ENCODE results near the gene IER3IP1.

Gene IER3IP1

DNA sequence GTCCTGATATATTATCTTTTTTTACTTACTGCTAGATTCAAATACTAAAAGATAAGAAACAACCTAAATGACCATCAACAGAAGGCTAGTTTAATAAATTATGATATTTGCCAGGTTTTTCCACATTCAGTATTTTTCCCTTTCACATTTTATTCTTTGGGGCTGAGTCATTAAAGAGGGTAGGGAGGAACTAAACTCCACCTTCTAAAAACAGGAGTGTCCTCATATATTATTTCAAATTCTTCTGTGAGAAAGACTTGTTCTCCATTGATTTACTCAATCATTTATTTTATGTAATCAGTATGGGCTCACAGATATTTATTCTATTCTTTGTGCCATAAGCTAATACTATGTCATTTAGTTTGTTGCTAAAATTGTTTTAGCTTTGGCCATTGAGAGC lies 34.9 kb downstream of the IER3IP1 start:
- ChIA-PET POLR2A (interaction anchor here (1.3 kb wide), 1 partner anchor 9 kb away, joined by 4 read pairs; the partner anchor contains the start of gene HDHD2), CTCF (no interaction called here)
- no peak for DNase-seq (ENCODE audit: extremely low spot score)
- TF ChIP-seq TARDBP (IDR thresholded peaks at IDR 0.05) = no peak
- no peak for TF ChIP-seq LEF1 (IDR thresholded peaks at IDR 0.05; ENCODE audit: borderline replicate concordance)
- TF ChIP-seq, protein P1, sequence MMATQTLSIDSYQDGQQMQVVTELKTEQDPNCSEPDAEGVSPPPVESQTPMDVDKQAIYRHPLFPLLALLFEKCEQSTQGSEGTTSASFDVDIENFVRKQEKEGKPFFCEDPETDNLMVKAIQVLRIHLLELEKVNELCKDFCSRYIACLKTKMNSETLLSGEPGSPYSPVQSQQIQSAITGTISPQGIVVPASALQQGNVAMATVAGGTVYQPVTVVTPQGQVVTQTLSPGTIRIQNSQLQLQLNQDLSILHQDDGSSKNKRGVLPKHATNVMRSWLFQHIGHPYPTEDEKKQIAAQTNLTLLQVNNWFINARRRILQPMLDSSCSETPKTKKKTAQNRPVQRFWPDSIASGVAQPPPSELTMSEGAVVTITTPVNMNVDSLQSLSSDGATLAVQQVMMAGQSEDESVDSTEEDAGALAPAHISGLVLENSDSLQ (IDR thresholded peaks at IDR 0.05) = no peak
- no peak for TF ChIP-seq FOXK2 (IDR thresholded peaks at IDR 0.05)
- no peak for TF ChIP-seq CTBP1 (IDR thresholded peaks at IDR 0.05; ENCODE audit: borderline replicate concordance)
- no peak for TF ChIP-seq SUZ12 (IDR thresholded peaks at IDR 0.05)
- TF ChIP-seq ARNT (IDR thresholded peaks at IDR 0.05) = no peak
- TF ChIP-seq HDGF (IDR thresholded peaks at IDR 0.05; ENCODE audit: borderline replicate concordance) = no peak
- TF ChIP-seq L3MBTL2 (conservative IDR thresholded peaks at IDR 0.05) = no peak
- no peak for TF ChIP-seq ZNF384 (IDR thresholded peaks at IDR 0.05)
- no peak for TF ChIP-seq SP1 (IDR thresholded peaks at IDR 0.05)
- no peak for TF ChIP-seq FOXM1 (IDR thresholded peaks at IDR 0.05; ENCODE audit: borderline replicate concordance)

DNA sequence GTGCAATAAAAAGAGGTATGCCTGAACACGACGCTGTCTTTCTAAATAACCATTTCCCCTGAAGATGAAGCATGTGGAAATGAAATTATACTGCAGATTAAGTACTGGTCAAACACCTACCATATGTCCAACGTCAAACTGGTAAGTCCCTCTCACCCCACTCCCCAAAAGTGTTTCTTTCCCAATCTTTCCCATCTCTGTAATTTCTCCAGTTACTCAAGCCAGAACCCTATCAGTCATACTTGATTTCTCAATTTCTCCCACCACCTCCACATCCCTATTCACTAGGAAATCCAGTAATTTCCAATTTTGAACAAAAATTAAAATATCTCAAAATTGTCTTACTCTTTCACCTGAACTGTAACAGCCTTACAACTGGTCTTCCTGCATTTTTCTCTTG lies 55.0 kb downstream of the IER3IP1 start:
- TF ChIP-seq L3MBTL2 (conservative IDR thresholded peaks at IDR 0.05) = no peak
- no peak for TF ChIP-seq HDGF (IDR thresholded peaks at IDR 0.05; ENCODE audit: borderline replicate concordance)
- no peak for TF ChIP-seq NFRKB (IDR thresholded peaks at IDR 0.05)
- TF ChIP-seq SUZ12 (IDR thresholded peaks at IDR 0.05) = no peak
- TF ChIP-seq BHLHE40 (IDR thresholded peaks at IDR 0.05; ENCODE audit: borderline replicate concordance) = no peak
- no peak for TF ChIP-seq ARNT (IDR thresholded peaks at IDR 0.05)
- TF ChIP-seq ELF4 (IDR thresholded peaks at IDR 0.05) = no peak
- no peak for TF ChIP-seq FOXK2 (IDR thresholded peaks at IDR 0.05)
- no peak for TF ChIP-seq ZNF384 (IDR thresholded peaks at IDR 0.05)
- no peak for TF ChIP-seq SP1 (IDR thresholded peaks at IDR 0.05)
- ChIA-PET POLR2A (no interaction called here), CTCF (no interaction called here)
- DNase-seq (ENCODE audit: extremely low spot score) = no peak

DNA sequence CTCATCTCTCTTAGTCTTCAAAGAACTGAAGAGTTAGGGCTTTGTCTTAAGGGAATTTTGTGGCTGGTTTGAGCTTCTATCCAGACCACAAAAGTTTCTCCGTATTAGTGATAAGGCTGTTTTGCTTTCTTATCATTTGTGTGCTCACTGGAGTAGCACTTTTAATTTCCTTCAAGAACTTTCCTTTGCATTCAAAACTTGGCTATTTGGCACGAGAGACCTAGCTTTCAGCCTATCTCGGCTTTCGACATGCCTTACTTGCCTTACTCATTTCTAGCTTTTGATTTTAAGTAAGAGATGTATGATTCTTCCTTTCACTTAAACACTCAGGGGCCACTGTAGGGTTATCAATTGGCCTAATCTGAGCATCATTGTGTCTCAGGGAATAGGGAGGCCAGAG lies 55.7 kb downstream of the IER3IP1 start:
- ChIA-PET CTCF (no interaction called here), POLR2A (interaction anchor here (1.3 kb wide), 1 partner anchor 29 kb away, joined by 3 read pairs; no protein-coding TSS in a partner anchor)
- no peak for TF ChIP-seq FOXA1 (IDR thresholded peaks at IDR 0.05)
- no peak for DNase-seq (ENCODE audit: extremely low spot score)

DNA sequence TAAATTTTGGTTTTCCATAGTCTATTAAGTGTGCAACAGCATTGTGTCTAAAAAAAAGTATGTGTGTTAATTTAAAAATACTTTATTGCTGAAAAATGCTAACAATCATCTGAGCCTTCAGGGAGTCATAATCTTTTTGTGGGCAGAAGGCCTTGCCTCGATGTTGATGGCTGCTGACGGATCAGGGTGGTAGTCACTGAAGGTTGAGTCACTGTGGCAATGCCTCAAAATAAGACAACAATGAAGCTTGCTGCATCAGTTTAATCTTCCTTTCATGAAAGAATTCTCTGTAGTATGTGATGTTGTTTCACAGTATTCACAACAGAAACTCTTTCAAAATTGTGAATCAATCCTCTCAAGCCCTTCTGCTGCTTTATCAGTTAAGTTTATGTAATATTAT lies 57.2 kb downstream of the IER3IP1 start:
- DNase-seq (ENCODE audit: extremely low spot score) = no peak
- ChIA-PET POLR2A (interaction anchor here (1.3 kb wide), 1 partner anchor 31 kb away, joined by 3 read pairs; no protein-coding TSS in a partner anchor), CTCF (no interaction called here)
- TF ChIP-seq HDGF (IDR thresholded peaks at IDR 0.05; ENCODE audit: borderline replicate concordance) (no peak), SP1 (IDR thresholded peaks at IDR 0.05) (no peak), L3MBTL2 (conservative IDR thresholded peaks at IDR 0.05) (no peak), SUZ12 (IDR thresholded peaks at IDR 0.05) (no peak), NFRKB (IDR thresholded peaks at IDR 0.05) (no peak), ZNF384 (IDR thresholded peaks at IDR 0.05) (no peak), LEF1 (IDR thresholded peaks at IDR 0.05; ENCODE audit: borderline replicate concordance) (no peak), FOXA1 (IDR thresholded peaks at IDR 0.05) (no peak), FOXK2 (IDR thresholded peaks at IDR 0.05) (no peak), ELF4 (IDR thresholded peaks at IDR 0.05) (no peak)
- TF ChIP-seq, protein P1 (IDR thresholded peaks at IDR 0.05) = no peak

DNA sequence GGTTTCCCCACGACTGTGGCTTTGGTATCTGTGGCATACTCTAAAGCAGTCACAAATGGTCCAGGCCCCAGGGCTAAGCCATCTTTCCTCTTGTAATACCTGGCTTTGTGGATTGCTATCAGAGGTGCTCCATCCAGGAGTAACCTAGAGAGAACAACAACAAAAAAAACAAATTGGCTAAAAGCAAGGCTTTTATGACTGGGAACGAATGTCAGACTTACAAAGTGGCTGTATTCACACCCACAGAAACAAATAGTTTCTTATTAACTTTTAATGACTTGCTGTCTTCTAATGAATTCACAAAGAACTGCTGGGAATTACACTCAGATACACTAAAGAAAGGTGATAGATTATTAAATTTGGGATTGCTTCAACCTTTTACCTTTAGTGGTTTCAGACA lies 61.0 kb downstream of the IER3IP1 start:
- CTCF ChIA-PET = no interaction called here
- POLR2A ChIA-PET = no interaction called here
- TF ChIP-seq CTBP1 (IDR thresholded peaks at IDR 0.05; ENCODE audit: borderline replicate concordance) (no peak), ELF4 (IDR thresholded peaks at IDR 0.05) (no peak), FOXK2 (IDR thresholded peaks at IDR 0.05) (no peak), BHLHE40 (IDR thresholded peaks at IDR 0.05; ENCODE audit: borderline replicate concordance) (no peak), ARNT (IDR thresholded peaks at IDR 0.05) (no peak), SUZ12 (IDR thresholded peaks at IDR 0.05) (no peak), NFRKB (IDR thresholded peaks at IDR 0.05) (no peak), FOXA1 (IDR thresholded peaks at IDR 0.05) (no peak), L3MBTL2 (conservative IDR thresholded peaks at IDR 0.05) (no peak), FOXM1 (IDR thresholded peaks at IDR 0.05; ENCODE audit: borderline replicate concordance) (no peak)
- TF ChIP-seq, protein P1 (IDR thresholded peaks at IDR 0.05) = no peak
- no peak for DNase-seq (ENCODE audit: extremely low spot score)

DNA sequence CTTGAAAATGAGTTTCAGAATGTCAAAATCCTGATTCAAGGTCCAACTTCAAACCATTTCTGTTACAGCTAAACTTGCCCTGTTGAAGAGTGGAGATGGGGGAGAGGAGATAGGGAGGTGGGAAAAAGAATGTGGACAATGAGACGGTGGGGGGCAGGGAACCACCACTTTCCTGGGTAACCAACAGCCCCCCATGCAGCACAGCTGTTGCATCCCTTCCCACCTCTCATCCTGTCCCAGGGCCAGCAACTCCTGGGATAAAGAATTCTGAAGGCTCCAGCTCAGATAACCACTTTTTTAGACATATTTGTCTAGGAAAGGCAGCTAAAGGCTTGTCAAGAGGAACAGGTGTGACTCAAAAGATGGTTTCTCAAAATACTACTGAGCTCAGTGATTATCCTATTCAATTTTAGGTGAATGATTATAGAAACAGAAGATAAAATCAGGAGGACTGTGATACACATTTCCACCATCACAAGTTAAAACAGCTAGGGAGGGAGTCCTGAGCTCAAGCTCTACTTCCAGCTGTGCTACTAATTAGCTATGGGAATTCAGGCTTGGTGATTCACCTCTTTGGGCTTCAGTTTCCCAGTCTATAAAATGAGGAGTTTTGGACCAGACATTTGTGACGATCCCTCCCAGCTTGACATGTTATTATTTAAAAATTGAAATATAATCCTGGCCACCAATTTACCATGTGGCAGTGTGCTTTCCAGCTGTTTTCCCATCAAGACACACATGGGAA lies 62.2 kb downstream of the IER3IP1 start:
- ChIA-PET CTCF (no interaction called here), POLR2A (interaction anchor here (1.7 kb wide), 1 partner anchor 36 kb away, joined by 6 read pairs; the partner anchor contains the start of gene HDHD2)
- no peak for TF ChIP-seq LEF1 (IDR thresholded peaks at IDR 0.05; ENCODE audit: borderline replicate concordance)
- no peak for TF ChIP-seq FOXM1 (IDR thresholded peaks at IDR 0.05; ENCODE audit: borderline replicate concordance)
- TF ChIP-seq SP1 (IDR thresholded peaks at IDR 0.05) = no peak
- TF ChIP-seq L3MBTL2 (conservative IDR thresholded peaks at IDR 0.05) = no peak
- TF ChIP-seq CTBP1 (IDR thresholded peaks at IDR 0.05; ENCODE audit: borderline replicate concordance) = no peak
- no peak for TF ChIP-seq ZNF384 (IDR thresholded peaks at IDR 0.05)
- no peak for DNase-seq (ENCODE audit: extremely low spot score)
